ENCODE results near the gene SIRT7. TPM values are rescaled to one million over a fixed set of nuclear protein-coding genes. Genes with fewer than 3 reads are reported as not detected.

Gene SIRT7
- total RNA-seq, 2 experiments from 2014 or later = 49.1 to 69.3 TPM

- H3K4me3 ChIP-seq (ENCODE audit: low read depth, low read length, poor library complexity, severe bottlenecking) = no peak overlapping the region
- no peaks in the 10 kb centered on the region for H3K9me2 ChIP-seq (ENCODE audit: insufficient read depth, low read length)
- no TSS peak for BruUV-seq (replicated peaks)
- H3K79me2 ChIP-seq (ENCODE audit: insufficient read depth, low read depth, low read length) = peaks cover 16% of the 10 kb centered on the region
- intact Hi-C loops (cut with micrococcal nuclease; ENCODE audit: unreplicated experiment) = no loop called here
- ChIA-PET POLR2A (interaction anchor here (0.6 kb wide), 1 partner anchor 408 kb away, joined by 4 read pairs; no protein-coding TSS in a partner anchor), CTCF (ENCODE audit: unreplicated experiment) (no interaction called here)
- peaks cover 8% of the 10 kb centered on the region for H4K20me1 ChIP-seq (ENCODE audit: insufficient read depth, low read length)
- H3K4me2 ChIP-seq (ENCODE audit: low read length) = no peak overlapping the region
- H3K27ac ChIP-seq (ENCODE audit: low read depth, low read length, poor library complexity, severe bottlenecking) = no peak overlapping the region
- H3K36me3 ChIP-seq (ENCODE audit: insufficient read depth, low read length) = peaks cover 60% of the 10 kb centered on the region
- H2AFZ ChIP-seq (ENCODE audit: low read length) = no peak overlapping the region
- H3K4me1 ChIP-seq (ENCODE audit: insufficient read depth, low read length, poor library complexity, severe bottlenecking) = peaks cover 32% of the 10 kb centered on the region
- TF ChIP-seq EZH2phosphoT487 (IDR thresholded peaks at IDR 0.05; ENCODE audit: borderline replicate concordance, low read depth, low read length) (no peak), CTCF (conservative IDR thresholded peaks at IDR 0.05; ENCODE audit: low read length) (no peak)
- H3K9me3 ChIP-seq (ENCODE audit: low read length) = no peaks in the 10 kb centered on the region
- DNase-seq (ENCODE audit: low spot score) = no peak
These were observed 2.6 kb downstream of the SIRT7 start for GRCh38 chr17:81915331-81915730.

GRCh38 chr17:81914103-81914850 is 3.7 kb downstream of the SIRT7 start:
- peaks cover 8% of the 10 kb centered on the region for H4K20me1 ChIP-seq (ENCODE audit: insufficient read depth, low read length)
- peaks cover 35% of the 10 kb centered on the region for H3K4me1 ChIP-seq (ENCODE audit: insufficient read depth, low read length, poor library complexity, severe bottlenecking)
- H3K27ac ChIP-seq (ENCODE audit: low read depth, low read length, poor library complexity, severe bottlenecking) = no peak overlapping the region
- peaks cover 18% of the 10 kb centered on the region for H3K79me2 ChIP-seq (ENCODE audit: insufficient read depth, low read depth, low read length)
- DNase-seq (ENCODE audit: low spot score) = no peak
- no peak overlapping the region for H3K4me2 ChIP-seq (ENCODE audit: low read length)
- TF ChIP-seq CTCF (conservative IDR thresholded peaks at IDR 0.05; ENCODE audit: low read length) (no peak), EZH2phosphoT487 (IDR thresholded peaks at IDR 0.05; ENCODE audit: borderline replicate concordance, low read depth, low read length) (no peak)
- no peak overlapping the region for H2AFZ ChIP-seq (ENCODE audit: low read length)
- no TSS peak for BruUV-seq (replicated peaks)
- ChIA-PET POLR2A (interaction anchor here (0.6 kb wide), 1 partner anchor 198 kb away, joined by 6 read pairs; no protein-coding TSS in a partner anchor), CTCF (ENCODE audit: unreplicated experiment) (no interaction called here)
- H3K36me3 ChIP-seq (ENCODE audit: insufficient read depth, low read length) = peaks cover 50% of the 10 kb centered on the region
- no peaks in the 10 kb centered on the region for H3K9me2 ChIP-seq (ENCODE audit: insufficient read depth, low read length)
- intact Hi-C loops (cut with micrococcal nuclease; ENCODE audit: unreplicated experiment) = no loop called here
- no peaks in the 10 kb centered on the region for H3K9me3 ChIP-seq (ENCODE audit: low read length)
- H3K4me3 ChIP-seq (ENCODE audit: low read depth, low read length, poor library complexity, severe bottlenecking) = no peak overlapping the region
